ENCODE data around the gene SNX15. TPM values are rescaled to one million over a fixed set of nuclear protein-coding genes. Genes with fewer than 3 reads are reported as not detected.

The SNX15 gene
- total and polyA plus RNA-seq, 3 donors from 2014 or later = 15.6 to 22.5 (median 17.0) TPM

GRCh38 chr11:65008016-65008415 lies 19.2 kb upstream of the SNX15 start:
- Histone ChIP-seq H3K27me3 (no peaks in the 10 kb centered on the region), H3K36me3 (ENCODE audit: low read depth, missing control alignments) (no peaks in the 10 kb centered on the region), H3K4me3 (no peak overlapping the region), H3K27ac (no peak overlapping the region), H3K4me1 (no peaks in the 10 kb centered on the region), H3K9me3 (no peaks in the 10 kb centered on the region)
- TF ChIP-seq CTCF (IDR thresholded peaks at IDR 0.05) (no peak), POLR2A (IDR thresholded peaks at IDR 0.05) (no peak)
- WGBS, 2 donors = 74 to 78% methylated on average over 7 of the region's 7 CpGs
- no peak for DNase-seq
- intact Hi-C loops (cut with DNase I; ENCODE audit: low total_unique reads) = no loop called here

GRCh38 chr11:65008873-65009272 lies 18.4 kb upstream of the SNX15 start:
- Histone ChIP-seq H3K36me3 (ENCODE audit: low read depth, missing control alignments) (no peaks in the 10 kb centered on the region), H3K9me3 (no peaks in the 10 kb centered on the region), H3K27ac (no peak overlapping the region), H3K4me3 (no peak overlapping the region), H3K27me3 (no peaks in the 10 kb centered on the region), H3K4me1 (no peaks in the 10 kb centered on the region)
- intact Hi-C loops (cut with DNase I; ENCODE audit: low total_unique reads) = no loop called here
- 92 to 93% methylated on average over 2 of the region's 2 CpGs for WGBS, 2 donors
- TF ChIP-seq CTCF (IDR thresholded peaks at IDR 0.05) (no peak), POLR2A (IDR thresholded peaks at IDR 0.05) (no peak)
- no peak for DNase-seq

GRCh38 chr11:65013130-65013887 lies 13.9 kb upstream of the SNX15 start:
- WGBS, 2 donors = 8 to 13% methylated on average over 10 to 21 of the region's 22 CpGs
- Histone ChIP-seq H3K4me3 (peak overlapping the region; percentile 55 to 88), H3K36me3 (ENCODE audit: low read depth, missing control alignments) (no peaks in the 10 kb centered on the region), H3K4me1 (no peaks in the 10 kb centered on the region), H3K9me3 (no peaks in the 10 kb centered on the region), H3K27me3 (no peaks in the 10 kb centered on the region), H3K27ac (peak overlapping the region; percentile 90 to 98)
- DNase-seq = peak; percentile 94
- peak; percentile 73 to 86 (median 80) for TF ChIP-seq CTCF (IDR thresholded peaks at IDR 0.05)
- TF ChIP-seq POLR2A (IDR thresholded peaks at IDR 0.05) = no peak
- intact Hi-C loops (cut with DNase I; ENCODE audit: low total_unique reads) = loop anchor here (10.0 kb wide), 2 partner anchors 101 to 169 kb away; partner anchors contain the start of genes CDC42BPG, TM7SF2 and ZNHIT2

- peak within 1 kb of the TSS; percentile 55 to 88 for H3K4me3 ChIP-seq
- H3K27me3 ChIP-seq = no peaks in the 10 kb centered on the region
- no peaks in the 10 kb centered on the region for H3K9me3 ChIP-seq
- H3K36me3 ChIP-seq (ENCODE audit: low read depth, missing control alignments) = no peaks in the 10 kb centered on the region
- DNase-seq = peak; percentile 94
- 0 to 1% methylated on average over 2 to 48 of the region's 96 CpGs for WGBS, 2 donors
- no peaks in the 10 kb centered on the region for H3K4me1 ChIP-seq
- peak within 1 kb of the TSS; percentile 90 to 98 for H3K27ac ChIP-seq
- no peak for TF ChIP-seq POLR2A (IDR thresholded peaks at IDR 0.05)
- peak; percentile 85 to 92 (median 86) for TF ChIP-seq CTCF (IDR thresholded peaks at IDR 0.05)
- intact Hi-C loops (cut with DNase I; ENCODE audit: low total_unique reads) = loop anchor here (10.0 kb wide), 2 partner anchors 101 to 169 kb away; partner anchors contain the start of genes CDC42BPG, TM7SF2 and ZNHIT2
These were observed 13.1 kb upstream of the SNX15 start, which contains the start of gene ARL2 for GRCh38 chr11:65013888-65014725. Gene ARL2 (plus strand): TSS chr11:65014160. CDS start chr11:65014208, 48 bp downstream.

Data from testis (tissue), 3 donors.